ENCODE results near the gene FBXO31. TPM values are rescaled to one million over a fixed set of nuclear protein-coding genes. Genes with fewer than 3 reads are reported as not detected.
"Not testable (repeated sequence)": the region's sequence is repeated elsewhere in the genome, so short reads cannot be mapped to it uniquely, and the experiment has no call there.

FBXO31 gene
- total RNA-seq, 2 donors from 2014 or later, result 18.6 to 22.1 TPM

GRCh38 chr16:87363771-87364455 lies 19.7 kb downstream of the FBXO31 start:
- Mint-ChIP-seq H3K27ac (no peak overlapping the region), H3K9me3 (no peaks in the 10 kb centered on the region), H3K4me1 (no peaks in the 10 kb centered on the region), H3K36me3 (ENCODE audit: low read depth) (peaks cover 25% of the 10 kb centered on the region), H3K4me3 (no peak overlapping the region), H3K27me3 (ENCODE audit: insufficient read depth) (no peaks in the 10 kb centered on the region)
- no peaks in the 10 kb centered on the region for H3K4me1 ChIP-seq (ENCODE audit: control insufficient read depth, insufficient read depth, low read length)
- no peaks in the 10 kb centered on the region for H3K27me3 ChIP-seq (ENCODE audit: control insufficient read depth, insufficient read depth, low read length, poor library complexity, severe bottlenecking)
- no peaks in the 10 kb centered on the region for H3K9me3 ChIP-seq (ENCODE audit: control insufficient read depth, low read length)
- 88 to 92% methylated on average over 10 to 17 of the region's 17 CpGs for WGBS, 2 experiments (ENCODE audit: insufficient coverage in 1 of 2, insufficient read length in 1 of 2)
- peaks cover 39% of the 10 kb centered on the region for H3K36me3 ChIP-seq (ENCODE audit: control insufficient read depth, insufficient read depth, low read length)
- no peak overlapping the region for H3K9ac ChIP-seq (ENCODE audit: extremely low read depth, low read length, poor library complexity, severe bottlenecking)
- no peak for DNase-seq
- TF ChIP-seq, protein P1, sequence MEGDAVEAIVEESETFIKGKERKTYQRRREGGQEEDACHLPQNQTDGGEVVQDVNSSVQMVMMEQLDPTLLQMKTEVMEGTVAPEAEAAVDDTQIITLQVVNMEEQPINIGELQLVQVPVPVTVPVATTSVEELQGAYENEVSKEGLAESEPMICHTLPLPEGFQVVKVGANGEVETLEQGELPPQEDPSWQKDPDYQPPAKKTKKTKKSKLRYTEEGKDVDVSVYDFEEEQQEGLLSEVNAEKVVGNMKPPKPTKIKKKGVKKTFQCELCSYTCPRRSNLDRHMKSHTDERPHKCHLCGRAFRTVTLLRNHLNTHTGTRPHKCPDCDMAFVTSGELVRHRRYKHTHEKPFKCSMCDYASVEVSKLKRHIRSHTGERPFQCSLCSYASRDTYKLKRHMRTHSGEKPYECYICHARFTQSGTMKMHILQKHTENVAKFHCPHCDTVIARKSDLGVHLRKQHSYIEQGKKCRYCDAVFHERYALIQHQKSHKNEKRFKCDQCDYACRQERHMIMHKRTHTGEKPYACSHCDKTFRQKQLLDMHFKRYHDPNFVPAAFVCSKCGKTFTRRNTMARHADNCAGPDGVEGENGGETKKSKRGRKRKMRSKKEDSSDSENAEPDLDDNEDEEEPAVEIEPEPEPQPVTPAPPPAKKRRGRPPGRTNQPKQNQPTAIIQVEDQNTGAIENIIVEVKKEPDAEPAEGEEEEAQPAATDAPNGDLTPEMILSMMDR (conservative IDR thresholded peaks at IDR 0.05), result no peak
- no peak overlapping the region for H3K4me3 ChIP-seq (ENCODE audit: low read length)
- H3K27ac ChIP-seq (ENCODE audit: low read depth, low read length), result peak overlapping the region; percentile 60

GRCh38 chr16:87362828-87363559 lies 20.6 kb downstream of the FBXO31 start:
- not testable (repeated sequence) for H3K4me3 Mint-ChIP-seq; H3K4me1 ChIP-seq (ENCODE audit: control insufficient read depth, insufficient read depth, low read length); H3K9me3 Mint-ChIP-seq; H3K27ac ChIP-seq (ENCODE audit: low read depth, low read length); H3K27me3 Mint-ChIP-seq (ENCODE audit: insufficient read depth); H3K27ac Mint-ChIP-seq; DNase-seq; H3K9ac ChIP-seq (ENCODE audit: extremely low read depth, low read length, poor library complexity, severe bottlenecking); H3K4me3 ChIP-seq (ENCODE audit: low read length); H3K4me1 Mint-ChIP-seq; H3K9me3 ChIP-seq (ENCODE audit: control insufficient read depth, low read length); H3K27me3 ChIP-seq (ENCODE audit: control insufficient read depth, insufficient read depth, low read length, poor library complexity, severe bottlenecking)
- 94 to 96% methylated on average over 11 to 13 of the region's 13 CpGs for WGBS, 2 experiments (ENCODE audit: insufficient coverage in 1 of 2, insufficient read length in 1 of 2)
- H3K36me3 Mint-ChIP-seq (ENCODE audit: low read depth), result peaks cover 30% of the 10 kb centered on the region
- H3K36me3 ChIP-seq (ENCODE audit: control insufficient read depth, insufficient read depth, low read length), result peaks cover 47% of the 10 kb centered on the region

GRCh38 chr16:87361916-87362619 lies 21.5 kb downstream of the FBXO31 start:
- TF ChIP-seq, protein P1 (conservative IDR thresholded peaks at IDR 0.05), result no peak
- no peak overlapping the region for H3K4me3 ChIP-seq (ENCODE audit: low read length)
- no peaks in the 10 kb centered on the region for H3K9me3 ChIP-seq (ENCODE audit: control insufficient read depth, low read length)
- WGBS, 2 experiments (ENCODE audit: insufficient coverage in 1 of 2, insufficient read length in 1 of 2), result 80 to 93% methylated on average over 1 to 7 of the region's 8 CpGs
- peaks cover 48% of the 10 kb centered on the region for H3K36me3 ChIP-seq (ENCODE audit: control insufficient read depth, insufficient read depth, low read length)
- H3K36me3 Mint-ChIP-seq (ENCODE audit: low read depth), result peaks cover 33% of the 10 kb centered on the region
- no peaks in the 10 kb centered on the region for H3K4me1 ChIP-seq (ENCODE audit: control insufficient read depth, insufficient read depth, low read length)
- no peaks in the 10 kb centered on the region for H3K27me3 ChIP-seq (ENCODE audit: control insufficient read depth, insufficient read depth, low read length, poor library complexity, severe bottlenecking)
- no peaks in the 10 kb centered on the region for H3K4me1 Mint-ChIP-seq
- no peaks in the 10 kb centered on the region for H3K27me3 Mint-ChIP-seq (ENCODE audit: insufficient read depth)
- no peak overlapping the region for H3K27ac Mint-ChIP-seq
- no peak overlapping the region for H3K4me3 Mint-ChIP-seq
- H3K9ac ChIP-seq (ENCODE audit: extremely low read depth, low read length, poor library complexity, severe bottlenecking), result no peak overlapping the region
- DNase-seq, result no peak
- no peaks in the 10 kb centered on the region for H3K9me3 Mint-ChIP-seq
- H3K27ac ChIP-seq (ENCODE audit: low read depth, low read length), result no peak overlapping the region

Data from endodermal cell (in vitro differentiated cells).